Fibroblast of skin of left biceps (primary cell): ENCODE measurements around the gene SLC48A1.

Experiments
- DNase-seq, 2 experiments: peaks; one replicate each; pipeline ENCODE4 v3.0.0-alpha.2; 2013; ENCODE audit warnings: low read depth in 2 of 2

SLC48A1 gene

DNA sequence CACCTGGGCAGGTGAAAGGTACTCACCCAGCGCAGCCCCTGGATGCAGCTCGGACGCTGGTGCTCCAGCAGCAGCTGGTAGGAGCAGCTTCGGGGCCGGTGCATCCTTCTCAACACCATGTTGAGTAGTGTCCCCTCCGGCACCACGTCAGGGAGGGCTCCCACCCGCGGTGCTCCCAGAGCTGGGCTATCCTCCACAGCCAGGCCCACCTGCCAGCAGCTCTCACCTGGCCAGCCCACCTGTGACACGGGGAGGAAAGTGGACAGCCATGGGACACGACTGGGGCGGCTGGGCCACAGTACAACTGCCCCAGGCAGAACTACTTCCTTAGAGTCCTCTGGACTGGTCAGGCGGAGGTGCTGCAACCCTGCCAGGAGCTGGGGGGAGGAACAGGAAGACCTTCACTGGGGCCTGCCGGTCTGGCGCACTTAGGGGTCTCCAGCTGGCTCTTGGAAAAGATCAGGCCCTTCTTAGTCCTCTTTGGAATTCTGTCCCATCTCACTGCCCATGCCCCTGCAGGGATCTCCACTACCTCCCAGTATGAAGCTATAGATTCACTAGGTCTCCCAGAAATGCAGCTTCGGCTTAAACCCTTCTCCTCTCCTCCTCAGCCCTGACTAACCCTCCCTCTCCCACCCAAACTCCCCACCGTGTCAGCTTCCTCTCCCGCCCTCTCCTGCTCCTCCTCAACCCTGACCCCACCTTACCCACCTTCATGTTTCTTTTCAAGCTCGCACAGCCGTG, 15.0 kb upstream of the SLC48A1 start:
- DNase-seq: no peak

DNA sequence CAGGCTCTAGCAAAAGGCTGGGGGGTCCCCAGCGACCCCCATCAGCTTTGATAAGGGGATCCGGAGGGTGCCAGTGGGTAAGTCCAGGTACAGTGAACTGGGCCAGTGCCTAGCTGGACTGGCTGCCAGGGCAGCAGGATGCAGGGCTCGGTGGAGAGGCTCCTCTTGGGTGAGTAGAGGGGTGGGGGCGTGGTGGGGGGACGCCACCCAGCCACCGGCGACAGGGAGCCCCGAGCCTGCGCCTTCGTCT, 14.5 kb upstream of the SLC48A1 start:
- no peak for DNase-seq

DNA sequence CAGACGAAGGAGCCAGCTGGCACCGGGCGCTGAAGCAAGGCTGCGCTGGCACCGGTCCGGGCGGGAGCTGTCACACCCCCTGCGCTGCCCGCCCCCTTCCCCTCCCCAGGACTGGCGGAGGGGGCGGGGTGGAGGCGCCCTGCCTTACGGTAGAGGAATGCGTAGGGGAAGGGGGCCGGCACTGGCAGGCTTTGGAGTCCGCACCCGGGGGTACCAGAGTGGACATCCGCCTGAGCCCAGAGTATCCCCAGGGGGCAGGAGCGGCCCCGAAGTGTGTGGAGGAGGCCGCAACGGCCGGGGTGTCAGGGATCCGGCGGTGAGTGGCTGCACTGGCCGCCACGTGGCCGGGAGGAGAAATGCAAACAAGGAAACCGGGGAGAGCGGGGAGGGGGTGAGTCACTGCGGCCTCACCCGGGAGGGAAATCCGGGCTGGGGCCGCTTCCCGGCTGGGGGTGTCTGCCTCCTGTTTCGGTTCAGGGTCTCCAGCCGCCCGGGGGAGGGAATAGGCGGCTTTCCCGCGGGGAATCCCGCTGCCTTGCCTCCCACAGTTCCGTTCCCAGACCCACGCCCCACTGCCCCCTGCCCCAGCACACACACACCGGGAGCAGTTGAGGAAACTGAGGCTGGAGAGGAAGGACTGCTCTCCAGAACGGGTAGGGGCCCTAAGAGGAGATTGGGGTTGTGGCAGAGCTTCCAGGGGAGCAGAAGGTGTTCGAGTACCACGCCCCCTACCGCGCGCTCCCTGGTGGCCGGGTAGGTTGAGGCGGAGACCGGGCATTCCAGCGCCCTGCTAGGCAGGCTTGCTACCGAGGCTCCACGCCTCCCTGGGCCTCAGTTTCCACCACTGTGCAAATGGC, 14.0 kb upstream of the SLC48A1 start, which contains the start of gene RAPGEF3:
Gene RAPGEF3 (minus strand): TSS at position 47 of the 857 bp plus-strand sequence. CDS start 324 bp downstream, outside the sequence.
- DNase-seq: peak; percentile 47 to 48

DNA sequence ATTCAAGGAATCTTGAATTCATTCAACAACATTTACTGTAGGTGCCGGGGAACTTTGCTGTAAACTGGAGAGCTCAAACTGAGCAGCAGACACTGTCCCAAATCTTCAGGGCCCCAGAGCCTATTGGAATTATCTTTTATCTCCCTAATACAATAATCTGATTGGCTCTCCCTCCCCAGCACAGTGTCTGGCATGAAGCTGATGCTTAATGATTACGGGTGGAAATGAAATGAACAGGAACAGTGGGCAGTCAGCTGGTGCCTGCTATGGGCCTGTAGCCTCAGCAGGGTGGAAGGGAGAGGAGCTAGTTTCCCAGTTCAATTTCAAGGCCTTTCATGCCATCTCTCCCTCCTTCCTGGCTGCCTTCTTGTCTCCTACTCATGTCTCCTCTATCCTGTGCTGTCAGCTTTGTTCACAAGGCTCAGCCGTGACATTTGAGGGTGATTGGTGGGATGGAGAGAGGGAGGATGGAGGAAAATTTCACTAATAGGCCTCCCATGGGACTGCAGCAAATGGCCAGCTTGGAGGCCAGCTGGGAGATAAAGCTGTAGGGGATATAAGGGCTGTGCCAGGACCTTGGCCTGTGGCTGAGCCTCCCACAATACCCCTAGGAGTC, 10.1 kb upstream of the SLC48A1 start:
- no peak for DNase-seq

DNA sequence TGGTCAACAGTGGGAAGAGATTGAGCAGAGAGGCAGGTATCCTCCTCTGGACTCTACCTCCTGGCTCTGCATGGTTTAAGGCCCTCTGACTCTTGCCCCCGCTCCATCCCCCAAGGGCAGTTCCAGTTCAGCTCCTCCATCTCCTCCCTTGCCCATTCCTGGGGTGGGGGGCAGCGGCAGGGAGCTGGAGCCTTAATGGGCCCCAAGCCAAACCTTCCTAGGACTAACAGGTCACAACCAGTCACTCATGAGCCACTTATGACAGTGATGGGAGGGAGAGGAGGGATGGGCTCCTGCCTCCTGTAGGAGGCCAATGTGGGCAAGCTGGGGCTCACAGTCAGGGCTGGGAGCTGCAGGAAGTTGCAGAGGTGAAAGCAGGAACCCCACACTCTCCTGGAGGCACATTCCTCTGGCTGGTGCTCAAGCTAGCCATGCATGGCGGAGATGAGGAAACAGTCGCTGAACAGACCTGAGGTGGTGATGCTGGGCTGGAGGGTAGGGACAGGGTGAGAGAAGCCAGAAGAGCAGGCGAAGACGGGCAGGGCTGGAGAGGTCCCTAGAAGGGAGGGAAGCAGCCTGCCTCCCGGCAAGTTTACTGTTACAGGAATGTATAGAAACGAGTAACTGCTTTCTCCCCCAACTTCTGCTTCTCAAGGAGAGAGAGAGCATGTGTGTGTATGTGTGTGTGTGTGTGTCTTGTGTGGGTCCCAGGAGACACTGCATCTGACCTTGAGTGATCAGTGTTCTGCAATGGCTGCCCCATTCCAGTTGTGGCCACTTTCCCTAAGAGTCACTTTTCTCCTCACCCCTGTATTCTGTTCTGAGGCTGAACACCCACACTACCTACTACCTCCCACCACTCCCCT, 9.3 kb upstream of the SLC48A1 start:
- DNase-seq: no peak

DNA sequence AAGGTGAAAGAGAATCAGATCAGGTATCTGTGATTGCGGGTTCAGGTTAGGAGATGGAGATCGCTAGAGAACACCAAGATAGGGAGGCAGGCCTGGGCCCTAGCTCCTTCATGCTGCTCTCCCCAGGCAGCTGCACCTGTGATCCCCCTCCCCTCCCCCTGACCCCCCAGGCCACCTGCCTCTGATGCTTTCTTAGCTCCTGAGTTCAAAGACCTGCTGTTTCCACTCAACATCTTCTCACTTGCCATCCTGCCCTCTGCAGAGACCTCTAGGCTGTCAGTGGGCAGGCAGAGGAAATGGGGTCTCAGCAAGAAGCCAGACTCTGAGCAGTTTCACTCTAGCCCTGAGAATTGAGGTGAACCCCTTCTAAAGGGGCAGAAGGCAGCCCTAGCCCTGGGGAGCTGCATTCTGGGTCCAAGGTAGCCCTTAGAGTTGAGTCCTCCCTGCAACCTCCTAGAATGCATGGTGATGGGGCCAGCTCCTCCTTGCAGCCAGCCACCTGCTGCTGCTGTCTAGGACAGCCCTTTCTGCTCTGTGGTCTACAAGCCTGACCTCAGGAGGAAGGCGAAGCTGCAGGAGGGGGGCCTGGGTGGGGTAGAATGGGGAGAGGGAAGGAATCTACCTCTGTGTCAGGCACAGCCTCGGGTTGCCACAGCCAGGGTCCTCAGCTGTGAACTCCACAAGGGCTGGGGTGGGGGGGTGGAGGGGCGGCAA, 6.4 kb upstream of the SLC48A1 start:
- no peak for DNase-seq

DNA sequence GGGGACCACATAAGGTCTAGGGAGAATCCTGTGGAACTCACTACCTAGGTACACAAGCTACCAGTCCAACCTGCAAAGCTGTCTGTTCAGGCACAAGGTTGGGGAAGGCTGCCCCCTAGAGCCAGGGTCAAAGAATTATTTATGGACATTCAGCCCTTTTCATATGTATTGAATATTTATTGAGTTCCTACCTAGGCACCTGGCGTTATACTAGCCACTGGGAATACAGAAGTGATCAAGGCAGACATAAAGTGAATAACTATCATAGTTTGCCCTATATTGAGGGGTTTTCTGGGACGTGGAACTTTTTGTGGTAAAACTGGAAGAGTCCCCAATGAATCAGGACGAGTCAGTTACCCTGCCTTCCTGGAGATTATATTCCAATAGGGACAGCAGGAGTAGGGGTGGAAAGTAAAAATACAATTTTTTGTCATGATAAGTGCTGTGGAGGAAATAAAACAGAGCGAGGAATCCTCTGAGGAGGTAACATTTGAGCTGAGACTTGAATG, 5.8 kb upstream of the SLC48A1 start:
- no peak for DNase-seq

DNA sequence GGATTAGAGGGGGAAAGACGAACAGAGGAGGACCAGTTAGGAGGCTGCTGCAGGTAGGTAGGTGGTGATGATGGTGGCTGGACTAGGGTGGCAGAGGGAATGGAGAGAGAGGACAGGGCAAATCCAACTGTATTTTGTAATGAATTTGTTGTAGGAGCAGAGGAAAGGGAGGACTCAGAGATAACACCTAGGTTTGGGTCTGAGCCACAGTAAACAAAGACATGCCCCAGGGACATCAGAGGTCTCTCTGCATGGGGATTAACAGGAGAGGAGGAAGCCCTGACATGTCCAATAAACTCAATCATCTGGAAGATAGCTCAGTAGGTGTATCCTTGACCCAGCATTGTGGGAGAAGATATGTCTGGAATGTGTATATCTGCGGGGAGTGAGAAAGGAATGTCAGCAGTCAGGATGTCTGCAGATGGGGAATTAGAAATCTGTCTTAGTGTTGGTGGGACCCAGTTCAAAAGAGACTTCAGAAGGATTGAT, 4.7 kb upstream of the SLC48A1 start:
- peak; percentile 32 to 36 for DNase-seq

DNA sequence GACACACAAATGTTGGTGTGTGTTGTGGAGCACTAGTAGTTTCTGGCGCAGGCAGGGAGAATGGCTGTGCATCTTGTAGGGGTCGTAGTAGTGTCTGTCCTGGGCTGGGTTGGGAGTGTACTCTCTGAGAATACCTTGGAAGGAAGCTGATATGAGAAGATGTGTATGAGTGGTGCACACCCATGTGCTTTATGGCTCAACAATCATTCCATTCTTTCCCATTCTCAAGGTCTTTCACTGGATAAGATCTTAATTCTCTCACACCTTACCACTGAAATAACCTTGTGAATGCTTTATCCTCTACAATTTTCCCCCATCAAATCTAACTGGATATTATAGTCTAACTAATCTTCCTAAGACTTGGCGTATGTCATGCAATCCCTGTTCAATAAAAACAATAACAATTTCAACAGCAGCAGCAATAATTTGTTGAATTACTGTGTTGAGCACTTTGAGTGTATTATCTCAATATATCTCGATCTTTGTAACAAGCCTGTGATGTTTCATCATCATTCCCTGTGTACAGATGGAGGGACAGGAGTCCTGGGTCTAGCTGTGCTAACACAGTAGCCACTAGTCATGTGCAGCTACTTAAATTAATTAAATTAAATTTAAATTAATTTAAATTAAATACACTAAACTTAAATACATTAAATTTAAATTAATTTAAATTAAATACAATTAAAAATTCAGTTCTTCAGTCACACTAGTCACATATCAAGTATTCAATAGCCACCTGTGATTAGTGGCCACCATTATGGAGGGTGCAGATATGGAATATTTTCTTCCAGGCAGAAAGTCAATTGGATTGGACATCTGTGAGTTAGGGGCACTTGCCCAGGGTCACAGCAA, 3.6 kb upstream of the SLC48A1 start:
- no peak for DNase-seq

DNA sequence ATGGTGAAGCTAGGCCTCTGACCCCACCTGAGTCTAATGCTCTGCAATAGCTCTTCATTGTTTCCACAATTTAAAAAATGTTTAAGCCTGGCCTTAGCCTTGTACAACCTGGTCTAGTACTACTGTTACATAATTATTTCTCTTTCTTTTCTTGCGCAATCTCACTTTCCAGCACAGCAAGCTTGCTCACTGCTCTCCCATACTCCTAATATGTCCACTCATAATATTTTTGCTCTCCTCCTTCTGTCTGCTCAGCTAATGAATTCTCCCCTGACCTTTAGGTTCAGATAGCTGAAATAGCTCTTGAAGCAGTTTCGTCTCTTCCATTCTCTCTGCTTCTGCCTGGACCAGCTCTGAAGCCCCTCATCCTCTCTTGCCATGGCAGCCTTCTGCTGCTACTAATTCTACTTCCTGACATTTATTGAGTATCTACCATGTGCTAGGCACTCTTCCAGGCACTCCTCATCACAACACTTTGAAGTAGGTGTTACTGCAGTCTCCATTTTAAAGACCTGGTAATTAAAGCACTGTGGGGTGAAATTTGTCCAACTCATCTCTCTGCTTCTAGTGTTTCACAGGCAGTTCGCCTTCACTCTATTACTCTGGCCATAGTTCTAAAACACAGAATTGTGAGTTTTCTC, 2.8 kb upstream of the SLC48A1 start:
- DNase-seq: peak in 1 of 2 experiments; percentile 17

DNA sequence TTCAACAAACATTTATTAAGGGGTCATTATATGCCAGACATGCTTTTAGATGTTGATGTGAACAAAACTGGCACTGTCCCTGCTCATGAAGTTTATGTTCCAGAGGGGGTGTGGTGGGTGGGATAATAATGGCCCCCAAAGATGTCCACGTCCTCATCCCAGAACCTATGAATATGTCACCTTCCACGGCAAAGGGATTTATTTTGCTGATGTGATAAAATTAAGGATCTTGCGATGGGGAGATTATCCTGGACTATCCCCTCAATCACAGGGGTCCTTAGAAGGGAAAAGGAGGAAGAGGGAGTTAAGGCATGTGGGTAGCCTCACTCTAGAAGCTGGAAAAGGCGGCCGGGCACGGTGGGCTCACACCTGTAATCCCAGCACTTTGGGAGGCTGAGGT, 1.7 kb upstream of the SLC48A1 start:
- no peak for DNase-seq

DNA sequence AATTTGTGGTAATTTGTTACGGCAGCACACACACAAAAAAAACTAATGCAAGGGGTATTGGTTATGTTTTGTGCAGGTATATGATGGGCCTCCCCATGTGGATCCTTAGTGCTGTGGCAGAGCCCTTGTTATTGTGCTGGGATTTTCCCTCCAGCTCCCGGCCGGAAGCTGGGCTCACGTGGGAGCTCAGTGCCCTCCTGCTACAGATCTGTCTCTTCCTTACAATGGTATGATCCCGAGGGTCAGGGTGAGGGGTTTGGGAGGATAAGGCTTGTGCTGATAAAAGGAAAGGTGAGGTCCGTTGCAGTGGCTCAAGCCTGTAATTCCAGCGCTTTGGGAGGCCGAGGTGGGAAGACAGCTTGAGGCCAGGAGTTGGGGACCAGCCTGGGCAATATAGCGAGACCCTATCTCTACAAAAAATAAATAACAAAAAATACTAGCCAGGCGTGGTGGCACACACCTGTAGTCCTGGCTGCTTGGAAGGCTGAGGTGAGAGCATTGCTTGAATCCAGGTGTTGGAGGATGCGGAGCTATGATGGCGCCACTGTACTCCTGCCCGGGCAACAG, 861 bp upstream of the SLC48A1 start:
- DNase-seq: no peak

DNA sequence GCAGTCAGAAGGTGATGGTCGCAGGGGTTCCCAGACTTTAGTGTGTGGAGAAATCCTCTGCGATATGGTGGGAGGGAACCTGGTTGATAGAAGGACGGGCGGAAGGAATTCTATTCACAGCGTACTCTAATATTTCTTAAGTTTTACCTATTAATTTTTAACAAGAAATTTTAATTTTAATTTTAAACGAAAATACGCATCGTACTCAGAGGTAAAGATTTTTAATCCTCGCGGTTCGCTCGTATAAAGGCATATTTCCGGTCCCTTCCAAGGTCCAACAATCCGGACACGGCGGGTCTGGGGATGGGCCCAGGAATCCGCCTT, 338 bp upstream of the SLC48A1 start:
- no peak for DNase-seq

DNA sequence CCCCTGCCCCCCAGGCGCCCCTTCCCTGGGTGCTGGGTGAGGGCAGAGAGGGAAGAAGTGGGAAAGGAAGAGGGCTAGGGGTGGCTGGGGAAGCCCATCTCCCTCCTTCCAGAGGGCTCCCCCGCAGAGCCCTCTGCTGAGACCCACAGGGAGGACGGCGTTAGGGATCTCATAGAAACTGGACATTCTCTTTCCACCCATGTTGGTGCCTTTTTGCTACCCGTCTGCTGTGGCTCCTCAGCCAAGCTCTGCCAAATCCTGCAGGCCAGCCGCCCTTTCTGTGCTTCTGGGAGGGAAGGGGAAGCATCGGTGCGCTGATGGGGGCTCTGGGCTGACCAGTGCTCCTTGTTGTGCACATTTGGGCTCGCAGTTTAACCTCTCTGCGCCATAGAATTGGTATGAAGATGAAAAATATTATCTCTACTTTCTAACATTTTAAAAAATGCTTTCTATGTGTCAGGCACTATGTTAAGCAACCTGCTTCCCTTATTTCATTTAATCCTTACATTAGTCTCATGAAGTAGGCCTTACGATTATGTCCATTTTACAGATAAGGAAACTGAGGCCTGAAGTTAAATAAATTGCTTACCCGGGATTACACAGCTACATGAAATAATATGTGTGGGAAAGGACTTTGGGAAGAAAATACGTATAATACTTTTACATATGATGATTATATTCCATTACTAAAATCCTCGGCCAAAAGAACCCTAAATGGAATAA, 981 bp downstream of the SLC48A1 start:
- no peak for DNase-seq

DNA sequence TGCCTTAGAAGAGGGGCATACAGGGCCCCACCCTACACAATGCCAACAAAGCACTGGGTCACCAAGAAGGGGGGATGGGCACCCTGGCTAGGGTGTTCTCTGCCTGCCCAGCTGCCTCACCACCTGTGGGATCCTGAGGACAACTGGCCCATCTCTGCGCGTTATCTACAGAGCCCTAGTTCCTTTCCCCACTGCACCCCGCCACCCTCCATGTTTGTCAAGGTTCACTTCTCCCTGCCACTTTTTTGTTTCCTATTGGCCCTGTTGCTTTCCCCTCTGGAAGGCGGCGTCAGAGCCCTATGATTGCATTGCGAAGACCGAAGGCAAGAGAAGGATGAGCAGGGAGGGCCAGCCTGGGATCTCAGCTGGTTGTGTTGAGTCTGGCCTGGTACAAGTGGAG, 1.6 kb downstream of the SLC48A1 start:
- no peak for DNase-seq

DNA sequence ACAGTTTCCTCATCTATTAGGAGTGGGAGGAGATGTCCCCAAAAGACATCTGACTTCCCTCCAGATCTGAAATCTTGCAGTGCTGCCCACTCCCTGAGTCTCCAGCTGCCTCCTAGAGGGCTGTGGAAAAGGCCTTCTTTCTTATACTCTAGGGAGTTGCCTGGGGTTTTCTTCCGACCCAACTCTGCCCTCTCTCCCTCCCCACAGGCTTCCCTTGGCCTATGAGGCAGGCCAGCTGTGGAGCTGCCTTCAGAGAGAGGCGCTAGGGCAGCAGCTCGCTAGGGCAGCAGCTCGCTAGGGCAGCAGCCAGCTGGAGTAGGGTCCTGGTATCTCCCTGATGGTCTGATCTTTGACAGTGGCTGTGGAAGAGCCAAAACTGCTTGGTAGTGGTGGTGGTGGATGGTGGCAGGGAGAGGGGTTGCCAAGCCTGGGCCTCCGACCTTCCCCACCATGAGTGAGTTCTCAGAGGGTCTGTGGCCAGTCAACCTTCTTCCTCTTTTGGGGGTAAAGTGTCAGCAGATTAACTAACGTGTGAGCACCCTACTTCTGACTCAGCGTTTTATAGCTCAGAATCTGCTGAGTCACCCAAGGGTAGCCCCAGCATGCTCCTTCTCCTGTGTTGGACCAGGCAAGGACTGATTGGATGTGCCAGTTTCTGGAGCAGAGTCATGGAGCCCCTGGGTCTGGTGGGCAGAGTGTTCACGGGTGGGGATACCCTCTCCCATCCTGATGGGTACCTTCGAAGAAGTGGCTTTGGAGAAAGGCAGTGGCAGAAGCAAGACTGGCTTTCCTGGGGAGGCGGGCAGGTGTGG, 2.3 kb downstream of the SLC48A1 start:
- no peak for DNase-seq

DNA sequence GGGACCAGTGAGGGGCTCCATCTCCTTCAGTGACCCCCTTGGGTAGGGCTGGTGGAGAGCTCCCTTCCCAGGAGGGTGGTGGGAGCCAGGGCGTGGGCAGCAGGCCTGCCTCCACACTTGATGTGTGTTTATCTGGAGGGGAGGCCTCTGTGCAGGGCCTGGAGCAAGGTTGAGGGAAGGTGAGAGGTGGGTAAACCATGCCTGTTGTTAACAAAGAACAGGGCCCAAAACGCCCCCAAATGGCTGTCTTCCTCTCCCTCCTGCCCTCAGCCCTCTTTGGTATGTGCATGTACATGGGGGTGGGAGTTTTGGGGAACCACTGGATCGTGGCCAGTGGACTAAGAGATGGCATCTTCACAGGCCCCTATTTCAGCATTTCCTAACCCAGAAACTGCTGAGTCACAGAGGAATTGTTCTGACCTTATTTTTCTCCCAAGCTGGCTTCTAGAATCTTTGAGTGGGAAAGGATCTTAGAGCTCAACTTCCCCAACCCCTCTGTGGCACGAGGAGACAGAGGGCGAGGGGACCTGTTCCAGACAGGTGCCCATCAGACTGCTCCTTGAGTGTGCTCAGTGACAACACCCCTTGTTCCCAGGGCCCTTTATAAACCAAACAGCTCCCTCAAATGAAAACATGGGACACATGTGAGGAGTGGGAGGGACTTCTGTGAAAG, 3.6 kb downstream of the SLC48A1 start:
- no peak for DNase-seq
